GM18499 (cell line): Measurements from ENCODE around the gene OXSM.
A peak's percentile ranks its signal among the peaks of the same experiment; 100 is the strongest.

Source experiments
- ATAC-seq: cut with Tn5 transposase; IDR thresholded peaks from one replicate; pipeline ENCODE4 v1.9.1; 2021; ENCODE audit warnings: moderate number of reproducible peaks; ENCODE audit not compliant: insufficient read depth, unreplicated experiment

Gene OXSM

GRCh38 chr3:25801786-25802185, 11.9 kb downstream of the OXSM start:
- no peak for ATAC-seq

- ATAC-seq, result no peak
Measured at GRCh38 chr3:25803833-25804232, 13.9 kb downstream of the OXSM start.

- no peak for ATAC-seq
Measured at GRCh38 chr3:25804676-25805075, 14.8 kb downstream of the OXSM start.

- ATAC-seq, result no peak
Measured at GRCh38 chr3:25812644-25813043, 22.8 kb downstream of the OXSM start.

GRCh38 chr3:25817107-25817506, 27.2 kb downstream of the OXSM start:
- peak; percentile 31 for ATAC-seq

GRCh38 chr3:25817638-25818037, 27.7 kb downstream of the OXSM start:
- no peak for ATAC-seq

GRCh38 chr3:25818335-25818734, 28.4 kb downstream of the OXSM start:
- ATAC-seq, result peak; percentile 39

- ATAC-seq, result no peak
Measured at GRCh38 chr3:25820366-25820765, 30.5 kb downstream of the OXSM start.

- ATAC-seq, result no peak
Measured at GRCh38 chr3:25820816-25821486, 31.1 kb downstream of the OXSM start.

GRCh38 chr3:25821746-25822573, 32.1 kb downstream of the OXSM start:
- no peak for ATAC-seq

- no peak for ATAC-seq
Measured at GRCh38 chr3:25823314-25823713, 33.4 kb downstream of the OXSM start.

GRCh38 chr3:25826510-25826909, 36.6 kb downstream of the OXSM start:
- no peak for ATAC-seq

- no peak for ATAC-seq
Measured at GRCh38 chr3:25830373-25831280, 40.7 kb downstream of the OXSM start.

- ATAC-seq, result no peak
Measured at GRCh38 chr3:25831578-25831977, 41.7 kb downstream of the OXSM start.

GRCh38 chr3:25834346-25834745, 44.5 kb downstream of the OXSM start:
- peak; percentile 72 for ATAC-seq

- ATAC-seq, result no peak
Measured at GRCh38 chr3:25836579-25836978, 46.7 kb downstream of the OXSM start.

- ATAC-seq, result no peak
Measured at GRCh38 chr3:25837038-25837437, 47.1 kb downstream of the OXSM start.

- ATAC-seq, result no peak
Measured at GRCh38 chr3:25840099-25840498, 50.2 kb downstream of the OXSM start.

- no peak for ATAC-seq
Measured at GRCh38 chr3:25843332-25843731, 53.4 kb downstream of the OXSM start.
